Osteoblast (primary cell): Measurements from ENCODE around the gene UMPS. TPM values are rescaled to one million over a fixed set of nuclear protein-coding genes. Genes with fewer than 3 reads are reported as not detected.

Experiments used
- DNase-seq: peaks from one replicate; pipeline ENCODE4 v3.0.0; 2011; ENCODE audit warnings: low spot score, mixed read lengths; ENCODE audit not compliant: insufficient read length; ENCODE audit errors: missing footprints
- H2AFZ ChIP-seq: 2 replicates; pipeline ENCODE4 v1.6.0; 2011; ENCODE audit warnings: mild to moderate bottlenecking, low read length
- H3K27ac ChIP-seq: 2 replicates; pipeline ENCODE4 v1.5.1; 2011; ENCODE audit warnings: mild to moderate bottlenecking, low read depth, low read length, moderate library complexity
- H3K27me3 ChIP-seq: 2 replicates; pipeline ENCODE4 v1.6.0; 2012; ENCODE audit warnings: mild to moderate bottlenecking, control low read depth, inconsistent platforms, low read length, moderate library complexity; ENCODE audit not compliant: insufficient read depth
- H3K36me3 ChIP-seq: 2 replicates; pipeline ENCODE4 v1.5.1; 2011; ENCODE audit warnings: mild to moderate bottlenecking, low read length, control low read depth, moderate library complexity; ENCODE audit not compliant: insufficient read depth
- H3K4me1 ChIP-seq: 2 replicates; pipeline ENCODE4 v1.5.1; 2011; ENCODE audit warnings: mild to moderate bottlenecking, low read length, control low read depth, moderate library complexity; ENCODE audit not compliant: insufficient read depth
- H3K4me2 ChIP-seq: 2 replicates; pipeline ENCODE4 v1.6.0; 2011; ENCODE audit warnings: mild to moderate bottlenecking, low read length; ENCODE audit not compliant: insufficient read depth
- H3K4me3 ChIP-seq: fragments of 200-600 bp; sonication (generic); 3 replicates; pipeline ENCODE4 v1.5.1; 2012; ENCODE audit warnings: mild to moderate bottlenecking, low read length, inconsistent platforms; ENCODE audit not compliant: insufficient read depth
- H3K79me2 ChIP-seq: 2 replicates; pipeline ENCODE4 v1.6.0; 2012; ENCODE audit warnings: mild to moderate bottlenecking, low read length, control low read depth, inconsistent platforms; ENCODE audit not compliant: insufficient read depth
- H3K9me3 ChIP-seq: 2 replicates; pipeline ENCODE4 v1.5.1; 2011; ENCODE audit warnings: low read depth, low read length, control low read depth
- H4K20me1 ChIP-seq: 2 replicates; pipeline ENCODE4 v1.6.0; 2012; ENCODE audit warnings: mild to moderate bottlenecking, low read length, control low read depth; ENCODE audit not compliant: insufficient read depth
- small RNA-seq: library from RNA; depleted of rRNA; stranded (forward); fragments of <200 nt; gene quantifications from one replicate; pipeline ENCODE3, GENCODE V24; 2012
- total RNA-seq: library from RNA; depleted of rRNA; stranded (reverse); fragments of >200 nt; gene quantifications from 2 replicates; pipeline ENCODE4 v1.2.3, GENCODE V29; 2012
- TF ChIP-seq, protein P1 (sequence below): IDR thresholded peaks from 2 replicates; pipeline ENCODE4 v1.5.1; 2011; ENCODE audit warnings: mild to moderate bottlenecking, low read depth, low read length, moderate library complexity; ENCODE audit errors: extremely low read depth

Gene UMPS
- total RNA-seq, 1 donor, result 19.5 TPM

DNA sequence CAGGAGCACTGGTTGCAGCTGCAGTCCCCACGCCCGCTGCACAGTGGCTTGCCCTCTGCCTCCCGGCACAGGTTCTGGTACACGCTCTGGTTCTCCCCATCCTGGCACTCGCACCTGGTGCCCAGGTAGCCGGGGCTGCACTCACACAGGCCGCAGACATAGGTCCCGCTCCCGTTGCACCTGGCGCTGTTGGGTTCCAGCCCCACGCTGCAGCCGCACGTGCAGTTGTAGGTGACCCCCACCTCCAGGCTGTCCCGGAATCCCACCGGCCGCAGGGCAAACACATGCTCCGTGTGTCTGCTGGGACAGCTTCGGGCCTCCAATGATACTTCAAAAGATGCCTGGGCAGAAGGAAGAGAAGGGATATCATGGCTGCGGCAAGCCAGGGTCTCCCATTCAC, 66.2 kb downstream of the UMPS start:
- Histone ChIP-seq H3K9me3 (no peaks in the 10 kb centered on the region), H2AFZ (no peak overlapping the region), H3K4me3 (no peak overlapping the region), H4K20me1 (peaks cover 2% of the 10 kb centered on the region), H3K4me1 (peaks cover 30% of the 10 kb centered on the region), H3K4me2 (no peak overlapping the region), H3K79me2 (peaks cover 7% of the 10 kb centered on the region), H3K27me3 (no peaks in the 10 kb centered on the region), H3K36me3 (peaks cover 24% of the 10 kb centered on the region), H3K27ac (no peak overlapping the region)
- no peak for DNase-seq
- TF ChIP-seq, protein P1, sequence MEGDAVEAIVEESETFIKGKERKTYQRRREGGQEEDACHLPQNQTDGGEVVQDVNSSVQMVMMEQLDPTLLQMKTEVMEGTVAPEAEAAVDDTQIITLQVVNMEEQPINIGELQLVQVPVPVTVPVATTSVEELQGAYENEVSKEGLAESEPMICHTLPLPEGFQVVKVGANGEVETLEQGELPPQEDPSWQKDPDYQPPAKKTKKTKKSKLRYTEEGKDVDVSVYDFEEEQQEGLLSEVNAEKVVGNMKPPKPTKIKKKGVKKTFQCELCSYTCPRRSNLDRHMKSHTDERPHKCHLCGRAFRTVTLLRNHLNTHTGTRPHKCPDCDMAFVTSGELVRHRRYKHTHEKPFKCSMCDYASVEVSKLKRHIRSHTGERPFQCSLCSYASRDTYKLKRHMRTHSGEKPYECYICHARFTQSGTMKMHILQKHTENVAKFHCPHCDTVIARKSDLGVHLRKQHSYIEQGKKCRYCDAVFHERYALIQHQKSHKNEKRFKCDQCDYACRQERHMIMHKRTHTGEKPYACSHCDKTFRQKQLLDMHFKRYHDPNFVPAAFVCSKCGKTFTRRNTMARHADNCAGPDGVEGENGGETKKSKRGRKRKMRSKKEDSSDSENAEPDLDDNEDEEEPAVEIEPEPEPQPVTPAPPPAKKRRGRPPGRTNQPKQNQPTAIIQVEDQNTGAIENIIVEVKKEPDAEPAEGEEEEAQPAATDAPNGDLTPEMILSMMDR, result no peak

GRCh38 chr3:124797426-124797945, 67.2 kb downstream of the UMPS start:
- peaks cover 20% of the 10 kb centered on the region for H3K4me1 ChIP-seq

More at GRCh38 chr3:124797426-124797945, 67.2 kb downstream of the UMPS start:
- H3K9me3 ChIP-seq, result no peaks in the 10 kb centered on the region
- H3K79me2 ChIP-seq, result peaks cover 13% of the 10 kb centered on the region
- peaks cover 2% of the 10 kb centered on the region for H4K20me1 ChIP-seq
- no peak overlapping the region for H2AFZ ChIP-seq
- H3K27ac ChIP-seq, result no peak overlapping the region
- peaks cover 24% of the 10 kb centered on the region for H3K36me3 ChIP-seq
- TF ChIP-seq, protein P1, result no peak
- no peak overlapping the region for H3K4me3 ChIP-seq
- DNase-seq, result no peak
- no peak overlapping the region for H3K4me2 ChIP-seq
- no peaks in the 10 kb centered on the region for H3K27me3 ChIP-seq

Small RNA genes lying within 50 kb of the gene (small RNA-seq; reads per million reads assigned to genes)
- gene MIR544B, result not detected

Other genes with a start within 250 kb of the UMPS start
- gene ITGB5, start 156.9 kb downstream of the UMPS start, total RNA-seq, result 400 and 433 TPM in 2 replicates
- not detected in 2 replicates for gene MUC13, start 204.3 kb downstream of the UMPS start, total RNA-seq